ENCODE data around the gene ZNF17.

The ZNF17 gene

GRCh38 chr19:57434386-57435061 is 23.6 kb downstream of the ZNF17 start:
- DNase-seq (ENCODE audit: low read depth in 2 of 2): peak in 1 of 2 donors; percentile 57
- TF ChIP-seq CTCF (IDR thresholded peaks at IDR 0.05; ENCODE audit: low read depth, low read length): no peak
- peak overlapping the region; percentile 63 to 93 for H3K4me3 ChIP-seq (replicated peaks in 1 of 2; ENCODE audit: low read depth in 2 of 2, low read length in 2 of 2)

- peak; percentile 98 to 99 for DNase-seq (ENCODE audit: low read depth in 2 of 2)
- H3K4me3 ChIP-seq (replicated peaks in 1 of 2; ENCODE audit: low read depth in 2 of 2, low read length in 2 of 2): peak within 1 kb of the TSS; percentile 63 to 93
- no peak for TF ChIP-seq CTCF (IDR thresholded peaks at IDR 0.05; ENCODE audit: low read depth, low read length)
These were observed 24.4 kb downstream of the ZNF17 start, which contains the start of gene ZNF749 for GRCh38 chr19:57435062-57435978. ZNF749 (plus strand) TSS chr19:57435325; CDS start chr19:57435579, 254 bp downstream.

- H3K4me3 ChIP-seq (replicated peaks in 1 of 2; ENCODE audit: low read depth in 2 of 2, low read length in 2 of 2): peak overlapping the region; percentile 63 to 93
- TF ChIP-seq CTCF (IDR thresholded peaks at IDR 0.05; ENCODE audit: low read depth, low read length): no peak
These were observed 25.5 kb downstream of the ZNF17 start for GRCh38 chr19:57436417-57436816.

GRCh38 chr19:57437931-57438330 is 27.0 kb downstream of the ZNF17 start:
- H3K4me3 ChIP-seq (replicated peaks in 1 of 2; ENCODE audit: low read depth in 2 of 2, low read length in 2 of 2): no peak overlapping the region
- DNase-seq (ENCODE audit: low read depth in 2 of 2): peak in 1 of 2 donors; percentile 9
- no peak for TF ChIP-seq CTCF (IDR thresholded peaks at IDR 0.05; ENCODE audit: low read depth, low read length)

More at GRCh38 chr19:57436417-57436816, 25.5 kb downstream of the ZNF17 start:
- no peak for DNase-seq (ENCODE audit: low read depth in 2 of 2)

GRCh38 chr19:57438925-57439324 is 28.0 kb downstream of the ZNF17 start:
- no peak for TF ChIP-seq CTCF (IDR thresholded peaks at IDR 0.05; ENCODE audit: low read depth, low read length)
- DNase-seq (ENCODE audit: low read depth in 2 of 2): no peak
- no peak overlapping the region for H3K4me3 ChIP-seq (replicated peaks in 1 of 2; ENCODE audit: low read depth in 2 of 2, low read length in 2 of 2)

- no peak overlapping the region for H3K4me3 ChIP-seq (replicated peaks in 1 of 2; ENCODE audit: low read depth in 2 of 2, low read length in 2 of 2)
- TF ChIP-seq CTCF (IDR thresholded peaks at IDR 0.05; ENCODE audit: low read depth, low read length): no peak
- DNase-seq (ENCODE audit: low read depth in 2 of 2): no peak
These were observed 31.2 kb downstream of the ZNF17 start for GRCh38 chr19:57441979-57442752.

Measured in cardiac fibroblast (primary cell).